NCI-H2171 treated with DMSO at 0.1 percent for 48 hours (cell line): ENCODE measurements around the gene LOX.
"Not testable (repeated sequence)": the region's sequence is repeated elsewhere in the genome, so short reads cannot be mapped to it uniquely, and the experiment has no call there.

Experiments
- DNase-seq: peaks from one replicate; lab custom pipeline; 2025; lab: John Stamatoyannopoulos, UW

The LOX gene

DNA sequence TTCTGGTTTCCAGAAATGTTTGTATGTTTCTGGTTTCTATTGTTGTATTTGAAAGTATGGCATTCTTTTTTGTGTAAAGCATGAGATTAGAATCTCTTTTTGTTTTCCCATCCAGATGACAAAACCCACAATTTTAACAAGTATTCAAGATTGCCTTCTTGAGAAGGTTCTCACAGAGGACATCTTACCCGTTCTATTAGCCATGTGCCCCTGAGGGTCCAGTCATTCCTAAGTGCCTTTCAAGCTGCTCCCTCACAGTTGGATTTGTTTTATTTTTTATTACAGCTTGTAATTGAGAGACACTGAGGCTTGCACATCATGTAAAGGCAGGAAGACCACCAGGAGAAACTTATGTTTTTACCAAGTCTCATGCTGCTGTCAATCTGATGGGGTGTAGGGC is 19.3 kb upstream of the LOX start:
- no peak for DNase-seq

DNA sequence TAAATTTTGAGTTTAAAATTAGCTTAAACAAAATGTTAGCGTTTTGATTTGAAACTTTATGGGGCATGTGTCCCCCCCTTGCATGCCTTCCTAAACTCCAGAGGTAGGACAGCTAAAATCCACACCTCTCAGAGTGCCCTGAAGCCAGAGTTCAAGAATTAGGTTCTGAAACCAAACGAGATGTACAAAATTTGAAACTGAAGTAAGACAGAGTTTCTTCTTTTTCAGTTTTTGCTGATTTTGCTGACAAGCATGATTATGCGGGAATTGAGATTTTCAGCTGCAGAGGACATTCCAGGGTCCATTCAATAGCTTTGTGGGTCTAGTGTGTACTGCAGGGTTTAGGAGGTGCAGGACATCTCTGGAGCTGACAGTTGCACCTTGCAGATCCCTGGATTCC is 17.1 kb upstream of the LOX start:
- no peak for DNase-seq

DNA sequence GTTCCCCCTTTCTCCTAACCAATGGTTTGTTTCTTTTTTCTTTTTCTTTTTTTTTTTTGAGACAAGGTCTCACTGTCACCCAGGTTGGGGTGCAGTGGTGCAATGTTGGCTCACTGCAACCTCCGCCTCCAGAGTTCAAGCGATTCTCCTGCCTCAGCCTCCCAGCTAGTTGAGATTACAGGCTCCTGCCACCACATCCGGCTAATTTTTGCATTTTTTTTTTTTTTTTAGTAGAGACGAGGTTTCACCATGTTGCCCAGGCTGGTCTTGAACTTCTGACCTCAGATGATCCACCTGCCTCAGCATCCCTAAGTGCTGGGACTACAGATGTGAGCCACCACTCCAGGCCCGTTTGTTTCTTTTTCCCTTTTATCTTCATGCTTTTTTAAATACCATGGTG is 16.2 kb upstream of the LOX start:
- not testable (repeated sequence) for DNase-seq

DNA sequence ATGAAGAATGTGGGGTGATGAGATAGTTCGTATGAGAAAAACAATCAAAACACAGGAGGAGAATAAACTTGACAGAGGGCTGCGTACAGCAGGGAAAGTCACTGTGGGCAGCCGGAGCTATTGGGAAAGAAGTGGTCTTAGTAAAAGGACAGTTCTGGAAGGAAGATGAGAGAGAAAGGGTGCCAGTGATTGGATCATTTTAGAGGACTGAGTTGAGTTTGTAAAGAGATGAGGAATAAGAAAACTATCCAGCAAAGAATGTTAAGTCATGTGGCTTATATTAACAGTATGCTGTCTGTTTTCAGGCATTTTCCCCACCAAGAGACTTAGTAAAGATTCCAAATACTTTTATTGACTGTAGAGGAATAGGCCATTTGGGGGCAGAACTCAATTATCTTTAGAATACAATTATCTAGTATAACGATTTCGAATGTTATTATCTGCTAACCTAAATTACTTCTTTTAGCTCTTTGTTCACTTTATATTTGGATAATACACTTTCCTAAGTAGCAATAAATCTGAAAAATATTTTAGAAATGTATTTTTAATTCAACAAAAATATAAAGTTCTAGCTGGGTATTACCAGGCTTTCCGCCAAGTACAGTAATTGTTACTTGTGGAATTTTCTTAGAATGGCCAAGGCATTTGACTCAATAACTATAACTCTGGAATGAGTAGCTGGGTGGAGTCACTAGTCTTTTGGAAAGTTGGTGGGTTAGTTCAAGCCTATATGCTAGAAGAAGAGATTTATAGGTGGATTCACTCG is 15.5 kb upstream of the LOX start:
- no peak for DNase-seq

DNA sequence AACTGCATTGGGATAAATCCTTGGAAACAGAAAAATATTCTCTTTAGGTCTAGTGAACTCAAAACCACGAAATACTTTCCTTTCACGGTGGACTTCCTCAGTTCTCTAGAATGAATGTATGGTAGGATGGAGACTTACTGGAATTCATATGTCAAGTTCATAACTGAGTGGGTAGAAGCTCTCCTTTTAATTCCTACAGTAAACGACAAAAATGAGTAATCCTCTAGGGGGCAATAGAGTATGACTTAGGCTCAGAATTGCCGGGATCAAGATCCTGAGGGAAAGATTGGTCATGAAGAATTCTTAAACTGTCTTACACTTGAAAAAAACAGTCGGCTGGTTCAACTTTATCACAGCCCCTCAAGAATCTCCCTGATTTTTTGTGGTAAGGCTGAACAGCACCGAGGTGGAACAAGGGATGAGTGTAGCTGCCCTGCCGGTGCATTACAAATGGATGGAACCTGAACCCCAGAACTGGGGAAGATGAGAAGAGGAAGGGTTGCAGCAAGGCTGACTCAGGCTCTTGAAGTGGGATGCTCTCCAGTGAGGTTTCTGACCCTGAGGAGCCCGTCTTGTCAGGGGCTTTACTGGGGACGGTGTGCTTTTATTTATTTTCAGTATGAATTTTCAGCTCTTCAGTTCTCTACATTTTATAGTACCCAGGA is 14.0 kb upstream of the LOX start:
- DNase-seq, result peak; percentile 2

DNA sequence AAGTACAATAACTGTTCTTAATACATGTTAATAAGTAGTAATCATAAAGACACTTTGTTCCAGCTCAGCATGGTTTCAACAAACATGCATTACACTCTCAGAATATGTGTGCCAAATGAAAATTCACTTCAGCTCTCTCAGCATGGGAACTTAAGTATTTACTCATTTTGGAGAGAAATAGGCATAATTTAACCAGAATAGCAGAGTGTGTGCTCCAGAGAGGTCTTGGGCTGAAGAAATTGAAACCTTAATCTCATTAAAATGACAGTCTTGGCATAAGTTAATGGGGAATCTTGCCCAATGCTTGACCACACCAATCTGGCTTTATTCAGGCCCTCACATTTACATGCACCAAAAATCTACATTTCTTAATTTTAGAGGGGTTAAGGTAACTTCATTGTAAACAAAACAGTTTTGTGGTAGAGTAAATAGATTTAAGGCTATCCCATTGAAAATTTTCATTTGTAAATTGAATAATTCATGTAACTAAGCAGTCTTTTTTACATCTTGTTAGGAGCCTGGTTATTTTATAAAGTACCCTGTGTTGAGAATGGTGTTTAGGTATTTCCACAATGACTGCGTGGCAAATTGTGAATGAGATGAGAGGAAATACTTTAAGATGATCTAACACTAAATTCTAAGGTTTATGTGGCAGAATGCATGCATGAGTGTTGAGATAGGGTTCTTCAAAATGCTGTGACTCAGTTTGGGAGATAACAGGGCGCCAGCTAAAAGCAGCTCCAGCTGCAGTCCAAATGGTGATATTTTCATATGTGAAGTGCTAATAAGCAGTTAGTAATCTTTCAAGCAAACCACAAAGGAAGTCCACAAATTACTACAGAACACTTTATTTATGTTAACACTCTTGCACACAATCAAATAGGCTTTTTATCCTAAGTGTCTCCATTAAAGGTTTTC is 11.3 kb upstream of the LOX start:
- DNase-seq, result no peak

DNA sequence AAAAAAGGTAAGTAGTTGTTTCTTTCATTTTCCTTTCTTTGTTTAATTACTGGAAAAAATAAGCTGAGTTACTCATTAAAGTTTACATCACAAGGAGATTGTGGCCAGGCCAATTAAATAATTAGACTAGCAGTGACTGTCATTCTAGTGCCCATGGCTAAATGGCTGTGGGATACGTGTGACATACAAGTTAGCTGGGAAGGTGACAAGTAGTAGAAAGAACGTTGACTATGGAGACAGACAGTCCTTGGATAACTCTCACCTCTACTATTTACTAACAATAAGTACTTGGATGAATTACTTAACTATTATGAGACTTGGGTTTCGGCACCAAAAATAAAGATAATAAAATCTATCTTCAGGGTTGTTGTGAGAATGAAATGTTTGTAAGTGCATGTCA is 7.0 kb upstream of the LOX start:
- DNase-seq, result no peak

DNA sequence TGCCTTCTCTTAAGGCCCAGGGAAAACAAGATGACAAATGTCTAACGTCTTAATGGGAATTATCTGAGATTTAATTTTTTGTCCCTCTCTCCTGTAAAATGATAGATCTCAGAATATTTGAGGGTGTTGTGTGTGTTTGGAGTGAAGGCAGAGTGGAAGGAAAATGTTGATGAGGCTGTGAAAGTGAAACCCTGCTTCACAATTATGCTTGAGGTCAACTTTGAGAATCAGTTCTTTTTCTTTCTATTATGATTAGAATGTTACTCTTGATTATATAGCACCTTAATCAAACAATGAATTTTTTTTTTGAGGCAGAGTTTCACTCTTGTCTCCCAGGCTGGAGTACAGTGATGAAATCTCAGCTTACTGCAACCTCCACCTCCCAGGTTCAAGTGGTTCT is 5.5 kb upstream of the LOX start:
- no peak for DNase-seq

DNA sequence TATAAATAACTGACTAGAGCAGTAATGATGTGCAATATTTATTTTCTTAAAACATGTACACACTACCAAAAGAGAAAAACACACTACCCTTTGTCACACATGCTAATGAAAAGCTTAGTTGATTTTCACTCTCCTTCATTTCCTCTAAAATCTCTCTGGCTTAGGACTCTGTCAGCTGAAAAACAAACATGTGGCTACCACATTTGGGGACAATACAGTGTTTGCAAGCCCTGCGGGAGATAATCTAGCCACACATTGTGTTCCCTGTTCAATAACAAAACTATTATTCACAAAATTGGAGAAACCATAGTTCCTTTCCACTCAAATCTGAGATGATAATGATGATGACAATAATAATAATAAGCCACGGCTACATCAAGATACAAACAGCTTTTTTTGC is 3.5 kb upstream of the LOX start:
- no peak for DNase-seq

DNA sequence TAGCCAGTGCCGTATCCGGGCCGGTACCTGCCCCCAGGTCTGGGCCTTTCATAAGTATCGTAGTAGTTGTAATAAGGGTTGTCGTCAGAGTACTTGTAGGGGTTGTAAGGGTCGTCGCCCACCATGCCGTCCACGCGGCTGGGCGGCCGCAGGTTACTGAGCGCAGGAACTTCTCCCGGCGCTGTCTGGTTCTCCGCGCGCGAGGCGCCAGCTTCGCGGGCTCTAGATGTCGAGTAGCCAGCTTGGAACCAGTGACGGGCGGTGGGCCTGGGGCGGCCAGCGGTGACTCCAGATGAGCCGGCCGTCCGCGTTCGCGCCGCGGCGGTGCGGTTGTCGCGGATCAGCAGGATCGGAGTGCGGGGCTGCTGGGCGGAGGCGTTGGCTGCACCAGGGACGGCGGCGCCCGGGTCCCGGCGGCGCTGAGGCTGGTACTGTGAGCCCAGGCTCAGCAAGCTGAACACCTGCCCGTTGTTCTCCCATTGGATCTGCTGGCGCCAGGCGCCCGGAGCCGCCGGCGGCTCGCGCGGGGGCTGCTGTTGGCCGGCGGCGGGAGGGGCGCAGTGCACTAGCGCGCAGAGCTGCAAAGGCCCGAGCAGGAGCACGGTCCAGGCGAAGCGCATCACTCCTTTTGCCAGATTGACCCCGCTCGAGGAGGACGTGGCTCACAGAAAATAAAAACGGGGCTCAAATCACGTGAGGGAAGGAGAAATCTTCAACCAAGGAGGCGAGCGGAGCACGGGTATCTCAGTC is 518 bp downstream of the LOX start:
- peak; percentile 2 for DNase-seq

DNA sequence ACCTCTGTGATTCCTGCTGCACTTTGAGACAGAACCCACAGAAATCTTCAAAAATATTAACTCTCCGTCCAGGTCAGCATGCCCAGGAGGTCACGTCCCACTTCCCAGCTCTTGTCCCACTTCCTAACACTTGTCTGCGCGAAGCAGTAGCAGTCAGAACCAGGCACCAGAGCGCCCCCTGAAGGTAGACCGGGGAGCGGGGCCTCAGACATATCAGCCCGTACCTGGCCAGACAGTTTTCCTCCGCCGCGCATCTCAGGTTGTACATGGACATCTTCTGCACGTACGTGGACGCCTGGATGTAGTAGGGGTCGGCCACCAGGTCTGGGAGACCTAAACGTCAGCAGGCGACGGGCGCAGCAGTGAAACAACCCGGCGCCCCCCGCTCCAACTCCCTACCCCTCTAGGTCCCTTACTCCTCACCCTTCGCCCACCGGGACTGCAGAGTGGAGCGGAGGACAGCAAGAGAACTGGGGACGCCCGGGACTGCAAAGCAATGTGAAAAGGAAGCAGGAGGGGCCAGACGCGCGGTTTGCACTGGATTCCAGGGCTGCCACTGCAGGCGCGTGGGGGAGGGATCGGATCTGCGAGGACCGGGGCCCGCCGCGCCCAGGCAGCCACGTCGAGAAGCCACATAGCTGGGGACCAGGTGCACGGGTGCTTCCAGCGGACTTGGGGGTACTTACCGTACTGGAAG is 1.2 kb downstream of the LOX start:
- DNase-seq, result peak; percentile 9

DNA sequence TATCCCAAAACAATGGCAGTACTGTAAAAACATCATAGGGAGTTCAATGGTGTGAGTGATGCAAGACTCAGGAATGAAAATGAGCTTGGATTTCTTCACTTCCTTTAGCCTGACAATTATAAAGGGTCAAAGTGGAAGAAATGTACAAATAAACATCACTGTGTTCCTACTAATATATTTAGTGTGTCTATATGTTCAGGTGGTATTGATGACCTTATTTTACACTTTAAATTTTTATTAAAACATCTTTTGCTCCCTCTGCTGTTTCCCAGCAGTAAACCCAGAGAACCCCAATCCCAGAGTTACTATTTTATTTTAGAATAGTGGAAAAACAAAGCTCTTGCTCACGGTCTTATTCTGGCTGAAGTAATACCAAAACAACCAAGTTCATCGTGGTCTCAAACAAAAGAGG is 2.0 kb downstream of the LOX start:
- DNase-seq, result no peak

DNA sequence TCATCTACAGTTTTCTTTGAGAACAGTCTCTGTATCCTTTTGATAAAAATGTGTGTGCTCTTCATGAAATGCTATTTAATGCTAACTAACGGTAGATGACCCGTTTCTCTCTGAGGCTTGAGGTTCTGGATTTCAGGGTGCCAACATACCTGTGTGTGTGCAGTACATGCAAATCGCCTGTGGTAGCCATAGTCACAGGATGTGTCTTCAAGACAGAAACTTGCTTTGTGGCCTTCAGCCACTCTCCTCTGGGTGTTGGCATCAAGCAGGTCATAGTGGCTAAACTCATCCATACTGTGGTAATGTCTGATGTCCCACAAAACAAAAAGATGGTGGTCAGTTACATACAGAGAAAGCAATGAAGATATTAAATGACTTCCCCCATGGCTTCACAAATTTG is 4.2 kb downstream of the LOX start:
- no peak for DNase-seq

DNA sequence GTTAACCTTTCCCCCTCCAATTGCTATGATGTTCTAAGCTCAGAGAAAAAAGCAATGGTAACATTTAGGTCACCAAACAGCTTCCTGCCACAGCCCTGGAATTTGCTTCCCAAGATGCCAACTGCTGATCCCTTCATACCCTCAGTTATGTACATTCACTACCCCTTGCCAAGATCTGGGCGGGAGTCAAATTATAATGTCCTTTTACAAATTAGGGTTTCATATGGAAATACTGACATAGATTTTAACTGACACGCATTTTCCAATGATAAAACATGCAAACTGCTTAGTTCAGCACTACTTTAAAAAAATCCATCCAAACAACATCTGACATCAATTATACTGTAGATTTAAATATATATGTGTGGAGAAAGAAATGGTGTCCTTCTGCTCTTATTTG is 5.0 kb downstream of the LOX start:
- DNase-seq, result no peak

DNA sequence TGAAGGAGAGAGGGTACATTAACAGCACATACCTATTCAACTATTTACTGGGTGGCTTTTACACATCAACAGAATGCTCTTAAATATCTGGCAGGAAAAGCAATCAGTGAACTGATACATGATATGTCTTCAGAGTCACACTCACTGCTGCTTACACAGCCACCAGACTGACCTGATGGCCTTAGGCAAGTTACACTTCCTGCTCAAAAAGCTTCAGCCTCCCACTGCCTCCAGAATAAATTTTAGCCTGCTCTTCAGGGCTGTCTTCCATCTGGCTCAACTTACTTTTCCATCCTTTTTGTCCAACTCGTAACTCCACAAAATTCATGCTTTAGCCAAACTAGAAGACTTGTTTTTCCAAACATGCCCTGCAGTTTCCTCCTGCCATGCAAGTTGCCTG is 10.7 kb downstream of the LOX start:
- no peak for DNase-seq

DNA sequence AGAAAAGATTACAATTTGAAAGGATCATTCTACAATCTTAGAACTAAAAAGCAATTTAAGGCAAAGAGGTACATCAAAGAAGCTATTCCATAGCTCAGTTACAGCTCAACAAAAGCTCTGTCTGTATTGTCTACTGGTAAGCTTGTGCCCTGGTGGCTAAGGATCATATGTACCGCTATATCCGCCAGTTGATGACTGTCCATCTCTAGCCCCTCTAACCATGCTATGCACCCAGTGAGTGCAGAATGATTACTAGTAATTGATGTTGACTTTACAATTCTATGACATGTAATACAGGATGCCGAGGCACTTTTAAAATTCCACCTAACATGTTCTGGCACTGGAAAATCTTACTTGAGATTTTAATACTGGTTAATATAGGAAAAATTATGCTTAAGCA is 13.1 kb downstream of the LOX start:
- no peak for DNase-seq

DNA sequence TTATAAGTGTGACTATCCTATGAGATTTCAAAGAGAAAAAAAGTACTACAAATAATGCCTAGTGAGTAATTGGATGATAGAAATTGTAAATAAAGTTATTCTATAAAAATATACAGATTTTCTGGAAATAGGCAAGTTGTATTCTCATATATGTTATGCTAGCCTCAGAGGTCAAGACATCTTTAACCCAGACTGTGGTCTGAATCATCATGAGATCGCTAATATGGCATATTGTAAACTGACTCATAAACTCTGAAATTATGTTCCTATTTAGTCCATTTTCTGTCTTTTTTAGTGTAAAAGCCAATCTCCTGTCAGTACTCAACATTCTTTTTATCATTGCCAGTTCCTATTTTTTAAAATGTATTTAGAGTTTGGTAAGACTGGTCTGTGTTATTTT is 14.2 kb downstream of the LOX start:
- no peak for DNase-seq

DNA sequence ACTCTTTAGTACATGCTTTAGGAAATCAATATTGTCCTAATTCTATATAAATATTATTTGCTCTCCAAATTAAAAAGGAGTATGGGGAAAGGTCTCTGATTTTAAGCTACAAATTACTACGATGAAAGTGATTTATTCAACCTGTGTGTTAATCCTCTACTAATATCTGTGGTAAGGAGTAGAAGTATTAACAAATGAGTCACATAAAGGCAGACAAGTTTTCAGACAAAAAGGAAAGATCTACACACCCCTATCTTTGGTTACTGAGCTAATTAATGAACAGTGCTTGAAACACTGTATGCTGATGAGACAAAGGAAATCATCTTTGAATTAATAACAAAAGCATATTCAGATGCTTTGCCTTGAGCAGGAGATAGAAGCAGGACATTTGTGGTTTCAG is 15.9 kb downstream of the LOX start:
- DNase-seq, result no peak

DNA sequence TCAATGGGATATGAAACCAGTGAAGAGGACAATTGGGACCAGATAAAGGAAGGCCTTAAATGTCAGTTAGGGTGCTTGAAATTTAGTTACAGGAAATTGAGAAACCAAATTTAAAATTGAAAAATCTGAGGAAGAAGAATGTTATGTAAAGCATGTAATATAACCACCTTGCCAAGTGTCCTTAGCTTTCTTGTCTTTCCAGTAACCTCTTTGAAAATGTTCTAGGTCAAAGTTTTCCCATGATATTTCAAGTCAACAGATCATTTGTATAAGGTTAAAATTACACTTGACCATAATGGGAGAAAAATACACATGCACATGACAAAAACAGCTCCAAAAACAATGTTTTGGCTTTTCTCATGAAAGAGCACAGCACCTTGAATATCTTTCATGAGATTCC is 21.1 kb downstream of the LOX start:
- DNase-seq, result no peak

DNA sequence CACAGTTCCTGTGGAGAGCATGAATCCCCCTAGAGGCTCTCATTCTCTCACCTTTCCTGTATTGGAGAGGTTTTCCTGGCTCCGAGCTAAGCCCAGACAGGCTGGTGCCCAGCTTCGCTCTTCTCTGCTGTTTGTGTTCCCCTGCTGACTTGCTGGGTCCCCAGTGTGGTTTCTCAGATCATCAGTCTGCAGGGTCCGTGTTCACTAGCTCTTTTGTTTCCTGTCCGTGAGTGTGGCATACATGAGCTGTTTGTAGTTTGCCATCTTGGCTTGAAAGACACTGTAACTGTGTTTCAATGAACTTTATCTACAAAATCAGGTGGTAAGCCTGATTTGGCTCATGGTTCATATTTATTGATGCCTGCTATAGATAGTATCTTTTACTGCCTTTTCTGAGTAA is 23.8 kb downstream of the LOX start:
- no peak for DNase-seq
